NT2/D1 (cell line): ENCODE results near the gene ZNF230.

ENCODE experiments used
- SUZ12 ChIP-seq: IDR thresholded peaks from 2 replicates; pipeline ENCODE4 v1.6.1; 2011; ENCODE audit not compliant: insufficient read length, insufficient read depth; ENCODE audit errors: extremely low read depth
- ZNF274 ChIP-seq: IDR thresholded peaks from 2 replicates; pipeline ENCODE4 v1.6.1; 2011; ENCODE audit warnings: mild to moderate bottlenecking, low read depth, low read length

GRCh38 chr19:43983544-43983911 is 19.2 kb upstream of the ZNF230 start:
- TF ChIP-seq ZNF274 = no peak
- TF ChIP-seq SUZ12 = no peak
